A673 (cell line): ENCODE results near the gene C2CD4A.

Experiments used
- EZH2 ChIP-seq: fragments of 200-600 bp; sonication (generic); IDR thresholded peaks from 2 replicates; pipeline ENCODE4 v1.6.1; 2017; ENCODE audit warnings: borderline replicate concordance, low read depth, mild to moderate bottlenecking, mixed read lengths, antibody characterized with exemption, low read length; ENCODE audit not compliant: poor library complexity, severe bottlenecking
- TF ChIP-seq, protein P1 (sequence below): fragments of 300-800, 200-600 bp; sonication (generic); conservative IDR thresholded peaks from 2 replicates; pipeline ENCODE4 v1.5.1; 2017; ENCODE audit warnings: low read depth, mild to moderate bottlenecking, antibody characterized with exemption, low read length, moderate library complexity, mixed read lengths

DNA sequence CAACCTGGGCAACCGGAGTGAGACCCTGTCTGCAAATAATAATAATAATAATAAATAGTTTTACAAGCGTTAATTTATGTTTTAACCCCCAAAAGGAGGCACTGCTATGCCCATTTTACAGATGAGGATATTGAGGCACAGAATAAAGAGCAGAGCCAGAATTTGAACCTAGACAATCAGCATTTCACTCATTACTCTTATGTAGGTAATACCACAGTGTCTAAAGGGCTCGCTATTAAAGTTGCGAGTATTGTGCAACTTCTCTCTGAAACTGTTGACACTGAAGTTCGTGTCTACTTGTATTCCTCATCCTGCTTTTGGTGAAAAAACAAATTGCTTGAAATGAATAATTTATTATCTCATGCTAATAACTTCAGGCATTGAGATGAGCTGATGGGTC, 2.8 kb downstream of the C2CD4A start:
- TF ChIP-seq, protein P1, sequence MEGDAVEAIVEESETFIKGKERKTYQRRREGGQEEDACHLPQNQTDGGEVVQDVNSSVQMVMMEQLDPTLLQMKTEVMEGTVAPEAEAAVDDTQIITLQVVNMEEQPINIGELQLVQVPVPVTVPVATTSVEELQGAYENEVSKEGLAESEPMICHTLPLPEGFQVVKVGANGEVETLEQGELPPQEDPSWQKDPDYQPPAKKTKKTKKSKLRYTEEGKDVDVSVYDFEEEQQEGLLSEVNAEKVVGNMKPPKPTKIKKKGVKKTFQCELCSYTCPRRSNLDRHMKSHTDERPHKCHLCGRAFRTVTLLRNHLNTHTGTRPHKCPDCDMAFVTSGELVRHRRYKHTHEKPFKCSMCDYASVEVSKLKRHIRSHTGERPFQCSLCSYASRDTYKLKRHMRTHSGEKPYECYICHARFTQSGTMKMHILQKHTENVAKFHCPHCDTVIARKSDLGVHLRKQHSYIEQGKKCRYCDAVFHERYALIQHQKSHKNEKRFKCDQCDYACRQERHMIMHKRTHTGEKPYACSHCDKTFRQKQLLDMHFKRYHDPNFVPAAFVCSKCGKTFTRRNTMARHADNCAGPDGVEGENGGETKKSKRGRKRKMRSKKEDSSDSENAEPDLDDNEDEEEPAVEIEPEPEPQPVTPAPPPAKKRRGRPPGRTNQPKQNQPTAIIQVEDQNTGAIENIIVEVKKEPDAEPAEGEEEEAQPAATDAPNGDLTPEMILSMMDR = no peak
- TF ChIP-seq EZH2 = no peak
